Measurements from ENCODE around the gene AKR1E2.

The AKR1E2 gene

GRCh38 chr10:4868357-4868657 is 42.3 kb downstream of the AKR1E2 start:
- Histone ChIP-seq H3K9me3 (ENCODE audit: control insufficient read depth, insufficient read depth, low read length) (no peaks in the 10 kb centered on the region), H3K36me3 (ENCODE audit: insufficient read depth, low read length) (no peaks in the 10 kb centered on the region), H3K4me1 (ENCODE audit: insufficient read depth, low read length) (no peaks in the 10 kb centered on the region), H3K9ac (ENCODE audit: low read depth, low read length) (no peak overlapping the region)

- H3K9me3 ChIP-seq (ENCODE audit: control insufficient read depth, insufficient read depth, low read length) = no peaks in the 10 kb centered on the region
- no peaks in the 10 kb centered on the region for H3K36me3 ChIP-seq (ENCODE audit: insufficient read depth, low read length)
- H3K4me1 ChIP-seq (ENCODE audit: insufficient read depth, low read length) = no peaks in the 10 kb centered on the region
- no peak overlapping the region for H3K9ac ChIP-seq (ENCODE audit: low read depth, low read length)
These were observed 56.7 kb downstream of the AKR1E2 start for GRCh38 chr10:4882704-4883078.

GRCh38 chr10:4883079-4883739 is 57.2 kb downstream of the AKR1E2 start:
- Histone ChIP-seq H3K9me3 (ENCODE audit: control insufficient read depth, insufficient read depth, low read length) (no peaks in the 10 kb centered on the region), H3K4me1 (ENCODE audit: insufficient read depth, low read length) (no peaks in the 10 kb centered on the region), H3K9ac (ENCODE audit: low read depth, low read length) (no peak overlapping the region), H3K36me3 (ENCODE audit: insufficient read depth, low read length) (no peaks in the 10 kb centered on the region)

GRCh38 chr10:4885162-4885561 is 59.2 kb downstream of the AKR1E2 start:
- Histone ChIP-seq H3K9ac (ENCODE audit: low read depth, low read length) (no peak overlapping the region), H3K4me1 (ENCODE audit: insufficient read depth, low read length) (no peaks in the 10 kb centered on the region), H3K36me3 (ENCODE audit: insufficient read depth, low read length) (no peaks in the 10 kb centered on the region), H3K9me3 (ENCODE audit: control insufficient read depth, insufficient read depth, low read length) (no peaks in the 10 kb centered on the region)

- no peaks in the 10 kb centered on the region for H3K4me1 ChIP-seq (ENCODE audit: insufficient read depth, low read length)
These were observed 61.5 kb downstream of the AKR1E2 start for GRCh38 chr10:4887501-4887900.

GRCh38 chr10:4888236-4888635 is 62.2 kb downstream of the AKR1E2 start:
- H3K9me3 ChIP-seq (ENCODE audit: control insufficient read depth, insufficient read depth, low read length) = no peaks in the 10 kb centered on the region
- no peak overlapping the region for H3K9ac ChIP-seq (ENCODE audit: low read depth, low read length)
- no peaks in the 10 kb centered on the region for H3K4me1 ChIP-seq (ENCODE audit: insufficient read depth, low read length)
- no peaks in the 10 kb centered on the region for H3K36me3 ChIP-seq (ENCODE audit: insufficient read depth, low read length)

More at GRCh38 chr10:4887501-4887900, 61.5 kb downstream of the AKR1E2 start:
- no peak overlapping the region for H3K9ac ChIP-seq (ENCODE audit: low read depth, low read length)
- no peaks in the 10 kb centered on the region for H3K9me3 ChIP-seq (ENCODE audit: control insufficient read depth, insufficient read depth, low read length)
- no peaks in the 10 kb centered on the region for H3K36me3 ChIP-seq (ENCODE audit: insufficient read depth, low read length)

GRCh38 chr10:4889959-4890358 is 64.0 kb downstream of the AKR1E2 start:
- Histone ChIP-seq H3K9me3 (ENCODE audit: control insufficient read depth, insufficient read depth, low read length) (no peaks in the 10 kb centered on the region), H3K36me3 (ENCODE audit: insufficient read depth, low read length) (no peaks in the 10 kb centered on the region), H3K9ac (ENCODE audit: low read depth, low read length) (no peak overlapping the region), H3K4me1 (ENCODE audit: insufficient read depth, low read length) (no peaks in the 10 kb centered on the region)

- Histone ChIP-seq H3K9ac (ENCODE audit: low read depth, low read length) (no peak overlapping the region), H3K9me3 (ENCODE audit: control insufficient read depth, insufficient read depth, low read length) (no peaks in the 10 kb centered on the region), H3K4me1 (ENCODE audit: insufficient read depth, low read length) (no peaks in the 10 kb centered on the region), H3K36me3 (ENCODE audit: insufficient read depth, low read length) (no peaks in the 10 kb centered on the region)
These were observed 66.7 kb downstream of the AKR1E2 start for GRCh38 chr10:4892681-4893080.

- H3K36me3 ChIP-seq (ENCODE audit: insufficient read depth, low read length) = no peaks in the 10 kb centered on the region
- no peaks in the 10 kb centered on the region for H3K9me3 ChIP-seq (ENCODE audit: control insufficient read depth, insufficient read depth, low read length)
- no peaks in the 10 kb centered on the region for H3K4me1 ChIP-seq (ENCODE audit: insufficient read depth, low read length)
- H3K9ac ChIP-seq (ENCODE audit: low read depth, low read length) = no peak overlapping the region
These were observed 68.3 kb downstream of the AKR1E2 start for GRCh38 chr10:4894335-4894734.

Data from ES-I3 (cell line).